IMR-90 (cell line): ENCODE data around the gene AXIN1. TPM values are rescaled to one million over a fixed set of nuclear protein-coding genes. Genes with fewer than 3 reads are reported as not detected.

Experiments used
- ATAC-seq: fragments of 200-7000 bp; cut with Tn5 transposase; 2 replicates; pipeline ENCODE4 v1.9.1; 2020; ENCODE audit warnings: low read depth, mild to moderate bottlenecking, moderate library complexity
- BruUV-seq: library from RNA; stranded (reverse); fragments of 400-500 nt; replicated peaks from 2 replicates; lab custom pipeline; 2021; lab: Mats Ljungman, UMichigan
- CTCF ChIA-PET: fragments of 300-600 bp; formaldehyde crosslinking; extraction: SDS; loops from one replicate; lab custom pipeline; 2021; ENCODE audit warnings: antibody characterized with exemption; lab: Yijun Ruan, JAX
- POLR2A ChIA-PET: fragments of 300-600 bp; sonication (Branson Sonifier 250); formaldehyde crosslinking; loops from one replicate; lab custom pipeline; 2022; ENCODE audit warnings: antibody characterized with exemption; ENCODE audit not compliant: unreplicated experiment; lab: Charles Lee
- DNase-seq: peaks from one replicate; pipeline ENCODE4 v3.0.0; 2013
- H2AFZ ChIP-seq: replicated peaks from 2 replicates; pipeline ENCODE3; 2013; ENCODE audit warnings: low read length, mild to moderate bottlenecking; ENCODE audit not compliant: poor library complexity
- H2AK5ac ChIP-seq: 2 replicates; pipeline ENCODE4 v1.6.1; 2013; ENCODE audit warnings: low read depth, low read length, inconsistent platforms
- H2AK9ac ChIP-seq: replicated peaks from 2 replicates; pipeline ENCODE3; 2013; ENCODE audit warnings: mild to moderate bottlenecking, low read depth, low read length, moderate library complexity; ENCODE audit not compliant: poor library complexity
- H2BK120ac ChIP-seq: 2 replicates; pipeline ENCODE4 v1.6.1; 2013; ENCODE audit warnings: low read depth, low read length, inconsistent platforms
- H2BK15ac ChIP-seq: 3 replicates; pipeline ENCODE4 v1.6.1; 2013; ENCODE audit warnings: low read depth, low read length, inconsistent platforms
- H2BK20ac ChIP-seq: 2 replicates; pipeline ENCODE4 v1.6.1; 2013; ENCODE audit warnings: low read depth, mild to moderate bottlenecking, inconsistent platforms, low read length, moderate library complexity
- H2BK5ac ChIP-seq: 2 replicates; pipeline ENCODE4 v1.6.1; 2013; ENCODE audit warnings: mild to moderate bottlenecking, low read depth, low read length, inconsistent platforms; ENCODE audit not compliant: poor library complexity, severe bottlenecking
- H3K14ac ChIP-seq: replicated peaks from 2 replicates; pipeline ENCODE4 v1.6.1; 2013; ENCODE audit warnings: low read depth, low read length, inconsistent platforms
- H3K18ac ChIP-seq: 2 replicates; pipeline ENCODE4 v1.6.1; 2013; ENCODE audit warnings: low read depth, low read length, control low read depth
- H3K23ac ChIP-seq: 2 replicates; pipeline ENCODE4 v1.6.1; 2013; ENCODE audit warnings: low read depth, low read length, inconsistent platforms
- H3K27ac ChIP-seq: 2 replicates; pipeline ENCODE4 v1.5.1; 2013; ENCODE audit warnings: mild to moderate bottlenecking, control low read depth, low read length; ENCODE audit not compliant: insufficient read depth
- H3K27me3 ChIP-seq: 2 replicates; pipeline ENCODE4 v1.6.1; 2013; ENCODE audit warnings: low read length; ENCODE audit not compliant: control insufficient read depth, insufficient read depth
- H3K36me3 ChIP-seq: 2 replicates; pipeline ENCODE4 v1.6.1; 2013; ENCODE audit warnings: low read length, mixed read lengths; ENCODE audit not compliant: control insufficient read depth, insufficient read depth
- H3K4ac ChIP-seq: 2 replicates; pipeline ENCODE4 v1.6.1; 2013; ENCODE audit warnings: low read depth, low read length, inconsistent platforms
- H3K4me1 ChIP-seq: 2 replicates; pipeline ENCODE4 v1.6.1; 2013; ENCODE audit warnings: low read length, mixed read lengths; ENCODE audit not compliant: control insufficient read depth, insufficient read depth
- H3K4me2 ChIP-seq: 2 replicates; pipeline ENCODE4 v1.6.1; 2013; ENCODE audit warnings: low read depth, mild to moderate bottlenecking, control low read depth, low read length, moderate library complexity
- H3K4me3 ChIP-seq: 2 replicates; pipeline ENCODE4 v1.5.1; 2013; ENCODE audit warnings: low read depth, mild to moderate bottlenecking, control low read depth, low read length, moderate library complexity; ENCODE audit not compliant: insufficient read depth
- H3K56ac ChIP-seq: 2 replicates; pipeline ENCODE4 v1.6.1; 2013; ENCODE audit warnings: low read length, inconsistent platforms; ENCODE audit not compliant: insufficient read depth; ENCODE audit errors: extremely low read depth
- H3K79me1 ChIP-seq, 2 experiments: 2 replicates each; pipeline ENCODE4 v1.6.1; 2013; ENCODE audit warnings: low read length in 2 of 2, inconsistent platforms in 1 of 2, low read depth in 1 of 2
- H3K9ac ChIP-seq: 2 replicates; pipeline ENCODE4 v1.6.1; 2013; ENCODE audit warnings: low read depth, low read length, control low read depth
- H3K9me1 ChIP-seq: 2 replicates; pipeline ENCODE4 v1.6.1; 2013; ENCODE audit warnings: low read length, inconsistent platforms; ENCODE audit not compliant: insufficient read depth
- H3K9me3 ChIP-seq: 2 replicates; pipeline ENCODE4 v1.6.1; 2013; ENCODE audit warnings: low read length; ENCODE audit not compliant: control insufficient read depth, insufficient read depth
- H4K20me1 ChIP-seq: 2 replicates; pipeline ENCODE4 v1.6.1; 2013; ENCODE audit warnings: low read length, inconsistent platforms; ENCODE audit not compliant: insufficient read depth
- H4K5ac ChIP-seq: 2 replicates; pipeline ENCODE4 v1.6.1; 2013; ENCODE audit warnings: mild to moderate bottlenecking, low read depth, low read length, control low read depth
- H4K8ac ChIP-seq, 2 experiments: 2 replicates each; pipeline ENCODE4 v1.6.1; 2013; ENCODE audit warnings: low read depth in 2 of 2, low read length in 2 of 2, control low read depth in 1 of 2, inconsistent platforms in 1 of 2
- H4K91ac ChIP-seq: 2 replicates; pipeline ENCODE4 v1.6.1; 2013; ENCODE audit warnings: low read depth, low read length, inconsistent platforms; ENCODE audit not compliant: insufficient read depth
- CEBPB ChIP-seq: IDR thresholded peaks from 2 replicates; pipeline ENCODE4 v1.6.1; 2012; ENCODE audit warnings: low read depth, low read length, improper control_type of control experiment
- ELK1 ChIP-seq: fragments of 150-350 bp; IDR thresholded peaks from 2 replicates; pipeline ENCODE4 v1.6.1; 2016; ENCODE audit warnings: low read depth, mild to moderate bottlenecking, low read length, moderate library complexity, borderline replicate concordance
- MAFK ChIP-seq: IDR thresholded peaks from 2 replicates; pipeline ENCODE4 v1.6.1; 2012; ENCODE audit warnings: low read depth, low read length, improper control_type of control experiment
- MAZ ChIP-seq: IDR thresholded peaks from 2 replicates; pipeline ENCODE4 v1.6.1; 2012; ENCODE audit warnings: low read depth, mild to moderate bottlenecking, low read length, improper control_type of control experiment, moderate library complexity, borderline replicate concordance
- NFE2L2 ChIP-seq: fragments of 150-350 bp; IDR thresholded peaks from 2 replicates; pipeline ENCODE4 v1.6.1; 2016; ENCODE audit warnings: low read depth, mild to moderate bottlenecking, low read length
- RAD21 ChIP-seq: IDR thresholded peaks from 2 replicates; pipeline ENCODE4 v1.6.1; 2012; ENCODE audit warnings: low read length, improper control_type of control experiment
- USF2 ChIP-seq: fragments of 150-350 bp; IDR thresholded peaks from 2 replicates; pipeline ENCODE4 v1.6.1; 2017; ENCODE audit warnings: mild to moderate bottlenecking, antibody characterized with exemption, low read length, low read depth
- WGBS, 2 experiments: methylation state at CpG; one replicate each; pipeline versions ENCODE4 v1.1.5 to v1.1.7; 2013; ENCODE audit warnings: missing lambda C conversion rate in 2 of 2; ENCODE audit not compliant: insufficient read length in 1 of 2; ENCODE audit errors: extremely low coverage in 2 of 2; 5-methylcytosine and 5-hydroxymethylcytosine counted together
- dilution Hi-C: fragments of 300-500 bp; cut with HindIII; formaldehyde crosslinking; loops from one replicate; pipeline ENCODE4 v1.14.3; 2018; ENCODE audit warnings: low sequenced_read_pairs; ENCODE audit not compliant: unreplicated experiment
- in situ Hi-C: fragments of 300-500 bp; cut with MboI; formaldehyde crosslinking; loops from 3 replicates; pipeline ENCODE4 v1.14.3; 2019; ENCODE audit warnings: low sequenced_read_pairs, inconsistent platforms, mixed read lengths
- intact Hi-C: fragments of 100-400 bp; cut with micrococcal nuclease; formaldehyde crosslinking; loops from 2 replicates; pipeline ENCODE4 v1.10.0; 2022
- polyA plus RNA-seq, 3 experiments: library from polyadenylated mRNA; depleted of rRNA; stranded (reverse); fragments of >200 nt; gene quantifications; 2 replicates each; pipeline ENCODE4 v1.2.3, GENCODE V29; 2012; ENCODE audit warnings: low replicate concordance in 1 of 3
- total RNA-seq: library from RNA; depleted of rRNA; stranded (reverse); fragments of >200 nt; gene quantifications from 2 replicates; pipeline ENCODE4 v1.2.3, GENCODE V29; 2012

Gene AXIN1
- total and polyA plus RNA-seq, 2 of the 4 experiments (the other 2 are of a cell fraction) = 10.9 to 14.2 TPM

GRCh38 chr16:284204-285120, 68.1 kb downstream of the AXIN1 start (continued):
- no peak for TF ChIP-seq ELK1

GRCh38 chr16:283033-283805, 69.3 kb downstream of the AXIN1 start, which contains the start of gene PDIA2:
PDIA2 (plus strand) TSS chr16:283164; CDS start chr16:283170, 6 bp downstream.
- CTCF ChIA-PET = no interaction called here
- no peak for ATAC-seq
- TF ChIP-seq ELK1 (no peak), MAZ (no peak), RAD21 (no peak), NFE2L2 (no peak), USF2 (no peak), CEBPB (no peak), MAFK (no peak)

More at GRCh38 chr16:283033-283805, 69.3 kb downstream of the AXIN1 start, which contains the start of gene PDIA2:
- Histone ChIP-seq H3K4me3 (no peak within 1 kb of the TSS), H3K4ac (no peak within 1 kb of the TSS), H3K23ac (no peak within 1 kb of the TSS), H3K9me1 (no peaks in the 10 kb centered on the region), H3K9me3 (no peaks in the 10 kb centered on the region), H2AK5ac (no peak within 1 kb of the TSS), H2BK15ac (no peak within 1 kb of the TSS), H3K27me3 (peaks cover 32% of the 10 kb centered on the region), H3K4me1 (no peaks in the 10 kb centered on the region), H3K9ac (no peak within 1 kb of the TSS), H4K91ac (no peak within 1 kb of the TSS), H3K56ac (no peak within 1 kb of the TSS), H4K20me1 (no peaks in the 10 kb centered on the region; the same call in 1 of the 2 replicates), H3K79me1 (no peaks in the 10 kb centered on the region), H4K5ac (no peak within 1 kb of the TSS), H3K14ac (no peak within 1 kb of the TSS), H2BK20ac (no peak within 1 kb of the TSS), H4K8ac (no peak within 1 kb of the TSS), H3K4me2 (no peak within 1 kb of the TSS), H3K18ac (no peak within 1 kb of the TSS), H3K27ac (no peak within 1 kb of the TSS), H2AK9ac (no peak within 1 kb of the TSS), H2BK5ac (no peak within 1 kb of the TSS), H2AFZ (no peak within 1 kb of the TSS), H2BK120ac (no peak within 1 kb of the TSS), H3K36me3 (peaks cover 13% of the 10 kb centered on the region; the same call in 1 of the 2 replicates)
- no peak for DNase-seq
- dilution Hi-C loops = no loop called here
- POLR2A ChIA-PET = no interaction called here
- 77% methylated on average over 8 of the region's 25 CpGs; no CpG with 5 or more reads in 1 of the 2 experiments for WGBS, 2 experiments
- intact Hi-C loops = no loop called here
- no TSS peak for BruUV-seq
- in situ Hi-C loops = no loop called here
